GM03348 (cell line): Measurements from ENCODE around the gene ZBTB24.

Experiments
- DNase-seq: peaks from one replicate; pipeline ENCODE4 v3.0.0; 2012; ENCODE audit warnings: low spot score

Gene ZBTB24

GRCh38 chr6:109420751-109421150, 62.3 kb downstream of the ZBTB24 start:
- DNase-seq, result no peak

- DNase-seq, result no peak
Observed at GRCh38 chr6:109417646-109418045, 65.4 kb downstream of the ZBTB24 start.
